Germinal center (tissue), 1 donor: ENCODE data around the gene SAMD15.
"Not testable (repeated sequence)": the region's sequence is repeated elsewhere in the genome, so short reads cannot be mapped to it uniquely, and the experiment has no call there.

Experiments used
- DNase-seq: peaks from one replicate; pipeline ENCODE4 v3.0.0; 2012; ENCODE audit warnings: mixed read lengths, low spot score

The SAMD15 gene

DNA sequence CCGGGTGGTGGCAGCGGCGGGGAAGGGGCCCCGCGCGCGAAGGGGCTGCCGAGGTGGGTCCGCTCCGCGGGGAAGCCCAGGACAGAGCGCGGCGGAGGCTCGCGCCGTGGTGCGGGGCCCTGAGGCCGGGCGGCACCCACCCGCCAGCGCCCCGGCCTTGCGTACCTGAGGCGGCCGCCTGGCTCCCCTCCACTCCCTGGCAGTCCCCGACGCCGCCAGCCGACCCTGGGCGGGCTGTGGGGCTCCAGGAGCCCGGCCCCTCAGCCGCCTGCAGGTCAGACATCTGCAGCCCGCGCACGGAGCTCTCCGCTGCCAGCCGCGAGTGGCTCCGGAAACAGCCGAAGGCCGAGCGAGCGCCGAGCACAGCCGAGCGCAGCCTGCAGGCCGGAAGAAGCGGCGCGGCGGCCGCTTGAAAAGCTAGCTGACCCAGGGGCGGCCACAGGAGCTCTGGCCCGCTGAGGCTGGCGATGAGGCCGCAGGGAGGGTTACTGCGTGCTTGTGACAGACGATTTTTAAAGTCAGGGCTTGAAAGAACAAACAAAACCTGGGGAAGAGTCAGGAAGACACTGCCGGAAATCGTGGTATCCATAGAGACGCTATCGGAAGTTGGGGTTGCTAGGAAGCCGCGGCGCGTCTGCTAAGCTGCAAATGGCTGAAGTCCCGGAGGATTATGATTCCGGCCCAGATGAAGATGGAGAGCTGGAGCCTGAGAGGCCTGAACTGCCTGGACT lies at the start of gene SAMD15, which contains the start of gene TMED8:
Gene SAMD15, plus strand, starts transcription at position 609 of the 731 bp plus-strand sequence. Its CDS starts 40 bp downstream, at position 649.
Gene TMED8, minus strand, starts transcription at position 324 of the 731 bp plus-strand sequence. Its CDS starts 41 bp downstream, at position 283.
- peak; percentile 89 for DNase-seq

DNA sequence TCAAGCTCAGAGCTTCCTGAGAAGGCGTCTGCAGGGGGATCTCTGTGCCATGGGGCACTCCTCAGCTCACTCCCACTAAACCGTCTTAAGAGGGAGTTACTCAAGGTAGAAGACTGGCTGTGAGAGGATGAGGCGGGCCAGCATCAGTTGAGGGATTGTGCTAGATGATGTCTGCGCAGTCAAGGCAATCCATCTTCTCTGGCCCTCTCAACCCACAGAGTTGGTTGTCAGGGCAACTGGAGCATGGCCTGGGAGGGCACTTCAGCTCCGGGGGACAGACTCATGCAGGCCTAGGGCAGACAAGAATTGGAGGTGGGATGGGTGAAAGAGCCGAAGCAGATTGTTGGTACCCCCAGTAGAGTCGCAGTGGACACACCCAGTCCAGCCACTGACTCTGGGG lies 47.3 kb upstream of the SAMD15 start:
- no peak for DNase-seq

DNA sequence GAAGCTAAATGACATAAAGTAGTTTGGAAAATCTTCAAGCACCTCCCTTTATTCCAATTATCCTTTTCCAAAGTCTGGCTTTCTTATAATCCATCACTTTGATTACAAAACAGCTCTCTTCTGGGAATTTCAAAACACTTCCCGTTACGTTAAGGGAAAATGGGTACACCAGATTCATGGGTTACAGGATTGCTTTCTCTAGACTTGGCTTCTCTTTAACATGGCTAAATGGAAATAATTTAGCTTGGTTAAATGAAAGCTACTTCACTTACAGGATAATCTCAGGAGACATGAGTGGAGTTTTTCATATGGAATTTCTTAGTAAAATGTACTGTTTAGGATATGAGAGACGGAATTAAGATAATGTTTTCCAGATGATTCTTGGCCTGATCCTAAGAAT lies 41.6 kb upstream of the SAMD15 start:
- no peak for DNase-seq

DNA sequence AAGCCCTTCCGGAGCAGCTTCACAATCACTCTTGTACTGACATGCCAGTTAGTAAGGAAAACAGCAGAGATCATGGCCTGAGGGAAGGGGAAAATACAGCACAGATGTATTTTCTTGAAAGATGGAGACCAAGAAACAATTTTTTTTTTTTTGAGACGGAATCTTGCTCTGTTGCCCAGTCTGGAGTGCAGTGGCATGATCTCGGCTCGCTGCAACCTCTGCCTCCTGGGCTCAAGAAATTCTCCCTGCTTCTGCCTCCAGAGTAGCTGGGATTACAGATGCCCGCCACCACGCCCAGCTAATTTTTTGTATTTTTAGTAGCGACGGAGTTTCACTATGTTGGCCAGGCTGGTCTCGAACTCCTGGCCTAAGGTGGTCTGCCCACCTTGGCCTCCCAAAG lies 39.9 kb upstream of the SAMD15 start:
- not testable (repeated sequence) for DNase-seq

DNA sequence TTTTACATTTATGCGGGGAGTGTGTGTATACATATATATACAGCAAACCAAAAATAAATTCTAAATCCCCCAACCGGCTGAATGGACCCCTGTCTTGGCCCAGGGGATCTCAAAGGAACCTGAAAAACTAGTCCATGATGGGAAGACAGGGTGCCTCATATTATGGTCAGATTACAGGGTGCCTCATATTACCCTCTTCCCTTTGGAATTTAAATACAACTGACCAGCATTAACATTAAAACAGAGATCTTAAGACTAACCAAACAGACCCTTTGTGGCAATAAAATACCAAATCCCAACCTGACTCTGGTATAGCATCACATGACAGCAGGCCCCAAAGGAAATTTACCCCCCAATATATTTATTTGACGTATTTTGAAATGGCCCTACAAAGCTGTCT lies 39.3 kb upstream of the SAMD15 start:
- DNase-seq = no peak

DNA sequence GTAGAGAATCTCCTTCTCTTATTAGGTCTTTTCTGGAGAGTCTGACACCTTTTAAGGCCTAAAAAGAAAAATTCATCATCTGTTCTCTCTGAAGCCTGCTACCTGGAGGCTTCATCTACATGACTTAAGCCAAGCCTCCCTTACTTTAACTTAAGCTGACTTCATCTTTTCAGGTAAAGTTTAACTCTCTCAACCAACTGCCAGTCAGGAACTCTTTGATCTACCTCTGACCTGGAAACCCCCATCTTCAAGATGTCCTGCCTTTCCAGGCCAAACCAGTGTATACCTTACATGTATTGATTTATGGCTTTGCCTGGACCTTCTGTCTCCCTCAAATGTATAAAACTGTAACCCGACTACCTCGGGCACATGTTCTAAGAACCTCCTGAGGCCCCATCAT lies 38.9 kb upstream of the SAMD15 start:
- DNase-seq = no peak

DNA sequence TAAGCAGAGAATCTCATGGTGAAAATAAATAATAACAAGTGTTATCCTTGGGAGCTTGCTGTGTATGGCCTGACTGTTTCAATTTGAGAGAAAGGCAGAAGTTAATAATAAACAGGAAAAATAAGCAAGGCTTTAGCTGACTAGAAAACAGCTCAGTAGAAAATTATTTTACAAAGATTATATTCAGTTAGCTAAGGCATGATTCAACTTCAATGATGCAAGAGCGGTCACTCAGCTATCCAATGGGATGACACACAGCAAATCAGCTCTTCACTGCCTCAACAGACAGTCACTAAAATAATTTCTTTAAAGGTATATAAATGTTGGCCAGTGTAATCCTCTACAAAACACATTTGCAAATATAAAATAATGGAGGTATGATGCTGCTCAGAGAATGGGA lies 37.8 kb upstream of the SAMD15 start:
- no peak for DNase-seq

DNA sequence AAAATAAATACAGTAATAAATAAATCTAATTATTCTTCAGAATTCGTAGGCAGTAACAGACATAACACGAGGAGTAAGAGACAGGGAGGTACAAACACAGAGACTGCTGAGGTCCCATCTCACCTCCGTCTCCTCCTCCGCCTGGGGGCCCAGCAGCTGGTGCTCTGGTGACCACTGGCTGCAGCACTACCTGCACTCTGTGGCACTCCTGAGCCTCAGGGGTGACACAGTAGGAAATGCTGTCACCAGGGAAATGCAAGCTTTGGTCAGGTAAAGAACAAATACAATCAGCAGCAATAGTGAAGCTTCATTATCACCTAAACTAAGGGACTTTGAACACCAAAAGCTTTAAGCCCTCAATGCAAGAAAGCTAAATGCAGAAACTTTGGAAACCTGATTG lies 36.8 kb upstream of the SAMD15 start:
- no peak for DNase-seq

DNA sequence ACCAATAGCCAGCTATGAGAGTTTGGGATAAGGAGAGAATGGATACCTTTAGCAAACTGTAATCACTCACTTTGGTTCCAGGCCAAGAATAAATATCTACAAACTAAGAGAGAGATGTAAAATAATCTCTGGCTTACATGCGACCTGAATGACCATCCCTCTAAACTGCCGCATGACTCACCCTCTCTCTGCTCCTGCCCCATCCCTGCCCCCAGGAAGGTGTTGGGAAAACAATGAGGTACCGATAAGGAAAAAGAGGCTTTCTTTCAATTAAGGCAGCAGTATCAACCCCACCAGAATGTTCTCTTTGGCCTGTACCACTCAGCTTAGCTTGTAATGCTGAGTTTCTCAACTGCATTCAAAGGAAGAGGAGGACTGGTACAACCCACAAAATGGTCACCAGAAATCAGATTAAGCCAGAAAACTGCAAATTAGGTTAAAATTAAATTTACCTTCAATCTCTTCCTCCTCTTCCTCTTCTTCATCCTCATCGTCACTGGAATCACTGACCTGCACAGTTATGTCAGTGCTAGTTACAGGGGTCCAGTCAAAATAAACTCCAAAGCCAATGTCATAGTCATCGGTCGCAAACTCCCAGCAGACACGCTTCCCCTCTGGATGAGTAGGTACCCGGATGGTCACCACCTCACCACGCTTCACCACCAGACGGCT lies 34.3 kb upstream of the SAMD15 start:
- no peak for DNase-seq

DNA sequence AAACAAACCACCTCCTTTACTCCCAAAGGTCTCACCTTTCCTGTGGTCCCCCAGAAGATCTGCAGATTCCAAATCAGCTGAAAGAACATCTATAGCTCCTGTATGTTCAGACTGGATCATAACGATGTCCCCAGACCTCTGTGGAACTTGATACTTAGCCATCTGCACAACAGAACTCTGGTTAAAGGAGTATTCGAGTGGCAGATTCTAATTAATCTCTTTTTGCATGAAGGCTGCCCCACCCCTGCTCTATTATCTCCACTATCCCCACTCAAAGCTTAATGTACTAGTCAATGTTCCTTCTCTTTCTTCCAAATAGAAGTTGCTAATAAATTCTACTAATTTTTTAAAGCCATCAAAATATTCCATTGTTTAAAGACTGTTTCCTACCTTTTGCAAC lies 33.5 kb upstream of the SAMD15 start:
- no peak for DNase-seq

DNA sequence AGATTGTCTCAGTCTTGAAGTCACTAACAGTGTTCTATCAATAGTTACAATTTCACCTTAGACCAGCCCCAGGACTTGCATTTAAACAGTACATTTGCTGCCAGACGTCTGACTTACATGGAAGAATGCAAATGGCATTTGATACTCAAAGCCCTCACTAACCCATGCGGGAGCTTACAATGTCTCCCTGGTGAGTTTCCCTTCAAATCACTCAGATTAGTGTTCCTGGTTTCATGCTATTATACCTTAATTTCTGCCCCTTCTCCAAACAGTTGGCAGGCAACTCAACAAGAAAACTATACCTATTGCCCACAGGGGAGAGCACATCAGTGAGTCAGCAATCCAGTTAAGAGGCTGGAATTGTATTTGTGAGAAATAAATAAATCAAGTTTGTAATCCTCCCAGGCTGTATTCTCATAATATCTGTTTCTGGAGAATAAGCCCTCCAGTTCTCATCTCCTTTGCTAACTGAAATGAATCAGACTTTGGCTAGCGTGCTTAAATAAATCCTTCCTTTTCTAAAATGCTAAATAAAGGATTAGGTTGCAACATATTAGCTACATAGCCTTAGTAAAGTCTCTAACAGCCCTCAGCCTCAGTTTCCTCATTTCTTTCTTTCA lies 32.7 kb upstream of the SAMD15 start:
- no peak for DNase-seq

DNA sequence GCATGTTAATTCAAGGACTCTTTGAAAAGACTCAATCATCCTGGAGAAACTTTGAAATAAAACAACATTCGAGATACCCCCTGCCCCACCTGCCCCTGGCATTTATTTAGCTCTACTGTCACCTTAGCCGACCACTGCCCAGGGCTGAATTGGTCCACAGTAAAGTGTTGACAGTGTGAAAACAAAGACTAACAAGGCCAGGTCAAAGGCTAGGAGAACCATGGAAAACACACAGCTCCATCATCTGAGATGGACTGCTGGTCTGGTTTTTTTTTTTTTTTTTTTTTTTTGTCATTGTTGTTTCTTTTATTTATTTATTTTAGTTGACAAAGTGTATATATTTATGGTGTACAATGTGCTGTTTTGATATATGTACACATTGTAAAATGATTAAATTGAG lies 30.7 kb upstream of the SAMD15 start:
- DNase-seq = no peak

DNA sequence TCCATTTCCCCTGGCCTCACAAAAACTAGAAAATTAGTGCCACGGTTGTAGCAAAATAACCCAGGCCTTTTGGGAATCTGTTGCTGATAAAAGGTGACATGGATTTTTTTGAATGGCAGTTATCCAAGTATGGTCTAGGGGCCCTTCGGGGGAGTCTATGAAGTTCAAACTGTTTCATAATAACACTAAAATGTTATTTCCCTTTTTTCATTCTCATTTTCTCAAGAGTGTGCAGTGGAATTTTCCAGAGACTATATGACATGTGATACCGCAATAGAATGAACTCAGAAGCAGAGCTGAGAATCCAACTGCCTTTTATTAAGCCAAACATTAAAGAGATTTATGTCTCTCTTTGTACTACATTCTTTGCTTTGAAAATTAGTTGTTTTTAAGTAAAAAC lies 29.4 kb upstream of the SAMD15 start:
- DNase-seq = peak; percentile 37

DNA sequence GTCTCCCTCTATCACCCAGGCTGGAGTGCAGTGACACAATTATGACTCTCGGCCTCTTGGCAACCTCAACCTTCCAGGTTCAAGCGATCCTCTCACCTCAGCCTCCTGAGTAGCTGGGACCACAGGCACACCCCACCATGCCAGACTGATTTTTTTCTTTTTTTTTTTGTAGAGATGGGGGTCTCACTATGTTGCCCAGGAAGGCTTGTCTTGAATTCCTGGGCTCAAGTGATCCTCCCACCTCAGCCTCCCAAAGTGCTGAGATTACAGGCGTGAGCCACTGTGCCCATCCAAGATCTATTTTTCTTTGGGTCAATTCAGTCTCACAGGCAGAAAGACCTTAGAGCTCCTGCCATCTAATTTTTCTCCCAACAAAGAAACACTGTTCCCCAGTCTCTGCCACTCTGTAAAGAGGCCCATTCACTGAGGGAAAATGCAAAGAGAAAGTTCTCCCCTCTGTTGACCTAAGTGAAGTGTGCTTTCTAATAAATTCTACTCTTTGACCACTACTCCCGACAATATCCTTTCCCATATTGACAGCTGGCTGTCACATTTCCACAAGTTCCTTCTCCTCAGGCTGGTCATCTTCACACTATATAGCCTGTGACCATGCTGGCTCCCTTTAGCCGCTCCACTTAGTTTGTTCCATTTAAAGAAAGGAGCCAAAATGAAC lies 23.6 kb upstream of the SAMD15 start:
- no peak for DNase-seq

DNA sequence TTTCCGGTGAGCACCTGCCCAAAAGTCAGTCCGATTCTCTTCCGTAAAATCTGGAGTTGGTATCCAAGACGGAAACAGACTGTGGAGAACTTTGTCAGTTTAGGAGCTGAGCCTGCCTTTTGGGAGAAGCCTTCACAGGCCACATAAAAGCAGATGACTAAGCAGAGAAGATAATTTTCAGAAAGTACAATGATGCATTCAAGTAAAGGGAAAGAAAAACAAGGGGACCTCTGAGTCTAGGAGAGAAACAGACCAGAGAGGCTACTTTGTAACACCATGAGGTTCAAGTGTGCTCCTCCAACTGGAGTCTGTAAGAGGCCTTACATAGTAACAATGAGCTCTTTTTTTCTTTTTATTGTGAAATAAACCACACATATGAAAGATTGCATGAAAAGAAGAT lies 21.4 kb upstream of the SAMD15 start:
- no peak for DNase-seq

DNA sequence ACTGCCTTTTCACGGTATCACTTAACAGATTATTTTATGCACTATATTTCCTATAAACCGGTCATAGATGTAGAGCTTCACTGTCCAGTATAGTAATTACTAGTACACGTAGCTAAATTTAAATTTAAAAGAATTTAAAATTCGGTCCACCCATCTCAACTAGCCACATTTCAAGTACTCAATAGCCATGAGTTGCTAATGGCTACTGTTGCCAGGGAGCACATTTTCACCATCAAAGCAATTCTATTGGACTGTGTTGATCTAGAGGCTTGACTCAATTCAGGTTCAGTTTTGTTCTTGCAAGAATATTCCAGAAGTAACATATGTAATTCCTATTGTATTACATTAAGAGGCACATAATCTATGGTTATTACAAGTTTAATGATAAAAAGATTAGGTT lies 20.3 kb upstream of the SAMD15 start:
- DNase-seq = no peak

DNA sequence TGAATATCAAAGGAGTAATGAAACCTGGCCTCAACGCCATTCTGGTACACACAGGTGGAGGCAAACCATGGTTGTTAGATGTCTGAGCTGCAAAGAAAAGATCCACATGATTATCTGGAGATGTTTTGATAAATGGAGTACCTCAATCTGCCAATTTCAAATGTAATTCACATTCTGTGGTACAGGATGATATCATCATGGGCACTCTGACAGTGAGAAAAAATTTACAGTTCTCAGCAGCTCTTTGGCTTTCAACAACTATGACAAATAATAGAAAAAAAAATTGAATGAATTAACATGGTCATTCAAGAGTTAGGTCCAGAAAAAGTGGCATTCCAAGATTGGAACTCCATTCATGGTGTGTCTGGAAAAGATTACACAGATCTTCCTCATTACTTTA lies 17.6 kb upstream of the SAMD15 start:
- DNase-seq = no peak

DNA sequence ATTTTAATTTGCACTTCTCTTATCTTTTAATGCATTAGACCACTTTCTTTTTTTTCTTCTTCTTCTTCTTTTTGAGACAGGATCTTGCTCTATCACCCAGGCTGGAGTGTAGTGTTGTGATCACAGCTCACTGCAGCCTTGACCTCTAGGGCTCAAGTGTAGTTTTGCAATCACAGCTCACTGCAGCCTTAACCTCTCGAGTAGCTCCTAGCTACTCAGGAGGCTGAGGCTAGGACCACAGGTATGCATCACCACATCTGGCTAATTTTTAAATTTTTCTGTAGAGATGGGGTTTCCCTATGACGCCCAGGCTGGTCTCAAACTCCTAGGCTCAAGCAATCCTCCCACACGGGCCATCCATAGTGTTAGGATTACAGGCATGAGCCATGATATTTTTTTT lies 13.0 kb upstream of the SAMD15 start:
- no peak for DNase-seq

DNA sequence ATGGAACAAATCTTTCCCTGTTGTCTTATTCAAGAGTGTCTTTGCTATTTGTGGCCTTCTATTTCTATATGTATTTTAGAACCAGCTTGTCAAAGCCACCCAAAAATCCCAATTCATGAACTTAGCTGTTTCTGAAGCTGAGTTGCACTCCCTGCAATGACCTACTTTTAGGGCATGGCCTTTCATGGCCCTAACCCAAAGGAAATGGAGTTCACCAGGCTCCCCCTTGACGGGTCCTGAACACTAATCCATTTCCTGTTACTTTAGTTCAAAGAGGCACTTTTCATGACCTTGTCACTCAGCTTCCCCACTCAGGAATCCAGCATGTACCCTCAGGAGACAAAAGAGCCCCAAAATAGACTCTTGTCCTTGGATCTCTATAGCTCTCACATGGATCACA lies 7.9 kb upstream of the SAMD15 start:
- DNase-seq = no peak

DNA sequence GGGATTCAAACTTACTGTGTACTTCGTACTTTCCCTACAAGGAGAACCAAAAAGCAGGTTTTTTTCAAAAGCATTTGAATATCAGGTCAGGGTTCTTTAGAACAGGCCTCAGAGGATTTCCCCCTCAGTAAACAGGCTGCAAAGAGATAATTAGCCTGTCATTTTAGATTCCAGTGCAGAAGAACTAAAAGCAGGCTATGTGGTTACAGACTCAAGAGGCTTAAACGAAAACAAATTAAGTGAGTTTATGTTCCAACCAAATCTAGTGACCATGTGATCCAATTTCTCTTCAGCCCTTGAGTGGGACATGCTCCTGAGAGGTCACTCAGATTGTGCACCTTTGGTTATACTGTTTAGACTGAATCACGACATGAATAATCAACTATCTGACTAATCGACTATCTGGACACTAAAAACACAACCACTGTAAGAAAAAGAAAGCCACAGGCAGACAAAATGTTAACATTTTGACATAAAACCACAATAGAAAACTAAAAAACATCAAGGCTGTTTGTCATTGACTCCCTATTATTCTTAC lies 4.8 kb upstream of the SAMD15 start:
- DNase-seq = peak; percentile 62

DNA sequence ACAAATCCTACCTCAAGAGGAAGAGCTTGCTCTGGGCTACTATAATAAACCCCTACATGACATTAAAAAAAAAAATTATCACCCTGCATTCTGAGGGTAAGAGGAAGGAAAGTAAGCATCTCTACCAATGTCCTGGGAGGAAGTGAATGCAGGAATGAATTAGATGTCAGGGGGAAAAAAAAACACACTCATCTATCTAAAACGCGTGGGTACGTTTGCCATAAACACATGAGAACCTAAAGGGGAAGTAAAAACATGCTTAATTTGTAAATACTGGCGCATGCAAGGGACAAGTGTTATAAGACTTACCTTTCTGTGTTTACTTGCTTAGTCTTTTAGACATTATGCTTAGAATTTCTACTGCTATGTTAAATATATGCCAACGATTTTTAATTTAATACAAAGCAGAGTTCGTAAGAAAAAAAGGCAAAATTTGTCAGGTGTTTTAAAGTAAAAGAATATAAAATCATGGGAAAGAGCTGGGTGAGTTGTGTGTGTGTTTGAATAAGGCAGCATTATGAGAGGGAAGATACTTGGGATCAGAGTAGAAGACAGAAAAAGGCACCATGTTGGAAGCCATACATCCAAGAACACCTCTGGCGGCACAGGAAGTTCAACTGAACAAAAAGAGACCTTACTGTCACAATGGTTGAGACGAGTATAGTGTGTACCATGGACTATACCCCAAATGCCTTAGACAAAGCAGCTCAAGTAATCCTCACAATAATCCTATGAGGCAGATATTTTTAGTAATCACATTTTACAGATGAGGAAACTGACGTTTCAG lies 1.8 kb upstream of the SAMD15 start:
- peak; percentile 47 for DNase-seq
